ENCODE data around the gene DEFB128. TPM values are rescaled to one million over a fixed set of nuclear protein-coding genes. Genes with fewer than 3 reads are reported as not detected.

Gene DEFB128
- total and polyA plus RNA-seq, 10 of the 15 experiments (the other 5 are each of a cell fraction or from before 2014, with no cell fraction given) = not detected

DNA sequence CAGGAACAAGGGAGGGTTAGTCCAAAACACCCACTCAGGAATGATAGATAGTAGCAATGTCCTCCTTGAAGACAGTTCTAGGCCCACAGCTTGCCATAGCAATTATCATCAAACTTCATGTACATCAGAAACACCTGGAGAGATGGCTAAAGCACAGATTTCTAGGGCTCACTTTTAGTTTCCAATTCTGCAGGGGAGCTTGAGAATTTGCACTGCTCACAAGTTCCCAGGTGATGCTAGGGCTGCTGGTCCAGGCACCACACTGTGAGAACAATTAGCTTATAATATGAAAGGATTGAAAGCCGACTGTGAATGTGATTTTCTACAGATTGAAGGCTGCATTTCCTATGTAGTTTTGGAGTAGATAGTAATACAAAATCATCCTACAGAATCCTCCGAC lies 43.6 kb downstream of the DEFB128 start:
- ChIA-PET POLR2A (no interaction called here), RAD21 (ENCODE audit: unreplicated experiment) (no interaction called here), SMC1A (ENCODE audit: uncharacterized antibody, unreplicated experiment) (no interaction called here), CTCF (no interaction called here)
- no peak for DNase-seq (ENCODE audit: low read depth, low spot score)
- Histone ChIP-seq H3K4me3 (no peak overlapping the region), H3K27me3 (replicated peaks in 1 of 2; ENCODE audit: control insufficient read depth in 2 of 2, insufficient read depth in 2 of 2, low read length in 1 of 2) (no peaks in the 10 kb centered on the region; a peak in 2 of 4 replicates), H3K36me3 (ENCODE audit: control insufficient read depth in 2 of 2, insufficient read depth in 2 of 2, low read length in 1 of 2) (no peaks in the 10 kb centered on the region), H2AFZ (ENCODE audit: control insufficient read depth, low read depth, low read length) (no peak overlapping the region), H3K9me3 (replicated peaks; ENCODE audit: control insufficient read depth, insufficient read depth, low read length) (no peaks in the 10 kb centered on the region), H3K4me1 (ENCODE audit: control insufficient read depth, insufficient read depth, low read length) (no peaks in the 10 kb centered on the region), H3K9ac (ENCODE audit: control insufficient read depth, insufficient read depth, low read length) (no peak overlapping the region), H3K4me2 (ENCODE audit: control insufficient read depth, insufficient read depth) (no peak overlapping the region), H3K79me2 (ENCODE audit: control insufficient read depth, insufficient read depth, low read length) (no peaks in the 10 kb centered on the region), H4K20me1 (ENCODE audit: control insufficient read depth, insufficient read depth) (no peaks in the 10 kb centered on the region), H3K27ac (ENCODE audit: control insufficient read depth, insufficient read depth) (no peak overlapping the region)
- FAIRE-seq = no peak
- ATAC-seq = no peak
- TF ChIP-seq, protein P1, sequence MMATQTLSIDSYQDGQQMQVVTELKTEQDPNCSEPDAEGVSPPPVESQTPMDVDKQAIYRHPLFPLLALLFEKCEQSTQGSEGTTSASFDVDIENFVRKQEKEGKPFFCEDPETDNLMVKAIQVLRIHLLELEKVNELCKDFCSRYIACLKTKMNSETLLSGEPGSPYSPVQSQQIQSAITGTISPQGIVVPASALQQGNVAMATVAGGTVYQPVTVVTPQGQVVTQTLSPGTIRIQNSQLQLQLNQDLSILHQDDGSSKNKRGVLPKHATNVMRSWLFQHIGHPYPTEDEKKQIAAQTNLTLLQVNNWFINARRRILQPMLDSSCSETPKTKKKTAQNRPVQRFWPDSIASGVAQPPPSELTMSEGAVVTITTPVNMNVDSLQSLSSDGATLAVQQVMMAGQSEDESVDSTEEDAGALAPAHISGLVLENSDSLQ (IDR thresholded peaks at IDR 0.05) = no peak
- TF ChIP-seq GATAD2B (conservative IDR thresholded peaks at IDR 0.05; ENCODE audit: low read depth) = no peak
- TF ChIP-seq HDAC6 (IDR thresholded peaks at IDR 0.05; ENCODE audit: unreplicated experiment) = no peak
- TF ChIP-seq, protein P2, sequence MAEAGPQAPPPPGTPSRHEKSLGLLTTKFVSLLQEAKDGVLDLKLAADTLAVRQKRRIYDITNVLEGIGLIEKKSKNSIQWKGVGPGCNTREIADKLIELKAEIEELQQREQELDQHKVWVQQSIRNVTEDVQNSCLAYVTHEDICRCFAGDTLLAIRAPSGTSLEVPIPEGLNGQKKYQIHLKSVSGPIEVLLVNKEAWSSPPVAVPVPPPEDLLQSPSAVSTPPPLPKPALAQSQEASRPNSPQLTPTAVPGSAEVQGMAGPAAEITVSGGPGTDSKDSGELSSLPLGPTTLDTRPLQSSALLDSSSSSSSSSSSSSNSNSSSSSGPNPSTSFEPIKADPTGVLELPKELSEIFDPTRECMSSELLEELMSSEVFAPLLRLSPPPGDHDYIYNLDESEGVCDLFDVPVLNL (IDR thresholded peaks at IDR 0.05; ENCODE audit: low read depth, low read length) = no peak
- no peak for TF ChIP-seq TCF3 (IDR thresholded peaks at IDR 0.05; ENCODE audit: borderline replicate concordance, insufficient read depth, low read depth, low read length)
- no peak for TF ChIP-seq ASH2L (IDR thresholded peaks at IDR 0.05; ENCODE audit: borderline replicate concordance, low read depth)
- no peak for TF ChIP-seq EZH2 (IDR thresholded peaks at IDR 0.05; ENCODE audit: borderline replicate concordance, control insufficient read depth, low read depth, low read length)
- TF ChIP-seq RELA (IDR thresholded peaks at IDR 0.05; ENCODE audit: borderline replicate concordance, partially characterized antibody) = no peak
- no peak for TF ChIP-seq ZZZ3 (IDR thresholded peaks at IDR 0.05; ENCODE audit: control insufficient read depth, insufficient read length, low read depth)
- TF ChIP-seq NRF1 (conservative IDR thresholded peaks at IDR 0.05; ENCODE audit: low read depth, low read length) = no peak
- no peak for TF ChIP-seq RAD51 (IDR thresholded peaks at IDR 0.05)
- no peak for TF ChIP-seq DPF2 (IDR thresholded peaks at IDR 0.05)
- no peak for TF ChIP-seq GABPA (IDR thresholded peaks at IDR 0.05; ENCODE audit: low read depth)
- TF ChIP-seq SIN3A (IDR thresholded peaks at IDR 0.05; ENCODE audit: low read depth, low read length) = no peak
- no peak for TF ChIP-seq SMAD1 (IDR thresholded peaks at IDR 0.05; ENCODE audit: low read depth, partially characterized antibody)
- in situ Hi-C loops (cut with MboI) = no loop called here
- no TSS peak for BruUV-seq (replicated peaks)
- WGBS (ENCODE audit: insufficient coverage, insufficient replicate concordance, low lambda C conversion rate, missing lambda C conversion rate) = 21% methylated on average over 2 of the region's 2 CpGs
- intact Hi-C loops (cut with micrococcal nuclease; ENCODE audit: unreplicated experiment) = no loop called here

Data from GM12878 (cell line).